Activated CD8-positive, alpha-beta memory T cell treated with anti-CD3 and anti-CD28 coated beads, Interleukin-2, amount 10 ng/mL, durations not matched to agents 7 days and 5 days (primary cell): ENCODE results near the gene PLOD3. TPM values are rescaled to one million over a fixed set of nuclear protein-coding genes. Genes with fewer than 3 reads are reported as not detected.
A peak's percentile ranks its signal among the peaks of the same experiment; 100 is the strongest.

Source experiments
- ATAC-seq: fragments of 150-1000 bp; cut with Tn5 transposase; one replicate; pipeline ENCODE4 v1.10.0; 2021; ENCODE audit warnings: moderate library complexity
- CTCF ChIA-PET: fragments of 350-600 bp; sonication (Branson Sonifier 250); formaldehyde crosslinking; loops from one replicate; lab custom pipeline; 2021; ENCODE audit warnings: antibody characterized with exemption; lab: Charles Lee
- DNase-seq: peaks from one replicate; pipeline ENCODE4 v3.0.0-alpha.2; 2020
- H3K27ac Mint-ChIP-seq: one replicate; pipeline ENCODE4 v1.8.0; 2021; ENCODE audit warnings: mild to moderate bottlenecking, mixed read lengths
- H3K27me3 Mint-ChIP-seq: one replicate; pipeline ENCODE4 v1.8.0; 2021; ENCODE audit warnings: mixed read lengths
- H3K36me3 Mint-ChIP-seq: one replicate; pipeline ENCODE4 v1.8.0; 2021; ENCODE audit warnings: mild to moderate bottlenecking, mixed read lengths
- H3K4me1 Mint-ChIP-seq: one replicate; pipeline ENCODE4 v1.8.0; 2021; ENCODE audit warnings: mixed read lengths
- H3K4me3 Mint-ChIP-seq: one replicate; pipeline ENCODE4 v1.8.0; 2021; ENCODE audit warnings: mild to moderate bottlenecking, moderate library complexity, mixed read lengths
- H3K9me3 Mint-ChIP-seq: one replicate; pipeline ENCODE4 v1.8.0; 2022; ENCODE audit warnings: low read depth, mixed read lengths
- total RNA-seq, 2 experiments: library from RNA; stranded (reverse); gene quantifications; one replicate each; pipeline ENCODE4 v1.2.3, GENCODE V29; 2021

Gene PLOD3
- total RNA-seq, 2 experiments from 2014 or later = 41.6 to 42.3 TPM

DNA sequence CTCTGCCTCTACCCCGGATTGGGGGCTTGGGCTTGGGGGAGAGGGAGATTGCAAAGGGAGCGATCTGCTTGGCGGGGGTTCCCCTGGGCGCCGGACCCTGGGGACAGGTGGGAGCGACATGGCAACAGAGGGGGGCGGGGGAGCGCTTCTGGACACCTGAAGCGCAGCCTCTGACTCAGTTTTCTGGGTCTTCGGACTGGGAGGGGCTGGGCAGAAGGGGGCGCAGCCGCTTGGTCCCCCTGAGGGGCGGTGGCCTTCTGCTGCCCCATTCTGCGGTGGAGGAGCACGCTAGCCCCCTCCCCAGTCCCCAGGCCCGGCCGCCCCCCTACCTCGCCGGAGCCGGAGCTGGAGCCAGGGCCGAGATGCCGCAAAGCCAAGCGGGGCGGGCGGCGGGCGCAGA lies 37.7 kb downstream of the PLOD3 start:
- Mint-ChIP-seq H3K4me1 (peaks cover 3% of the 10 kb centered on the region), H3K27ac (no peak overlapping the region), H3K36me3 (no peaks in the 10 kb centered on the region), H3K4me3 (no peak overlapping the region), H3K27me3 (peaks cover 63% of the 10 kb centered on the region), H3K9me3 (no peaks in the 10 kb centered on the region)
- DNase-seq = no peak
- ATAC-seq = no peak
- CTCF ChIA-PET = interaction anchor here (1.0 to 1.6 kb wide), 2 partner anchors 11 to 36 kb away, joined by 3 to 5 read pairs; no protein-coding TSS in a partner anchor

GRCh38 chr7:101179117-101179516 lies 38.3 kb downstream of the PLOD3 start:
- no peaks in the 10 kb centered on the region for H3K9me3 Mint-ChIP-seq
- peaks cover 6% of the 10 kb centered on the region for H3K4me1 Mint-ChIP-seq
- ATAC-seq = no peak
- no peaks in the 10 kb centered on the region for H3K36me3 Mint-ChIP-seq
- H3K27ac Mint-ChIP-seq = no peak overlapping the region
- H3K27me3 Mint-ChIP-seq = peaks cover 67% of the 10 kb centered on the region
- no peak for DNase-seq
- CTCF ChIA-PET = interaction anchor here (1.6 to 4.0 kb wide), 2 partner anchors 13 to 35 kb away, joined by 5 to 24 read pairs; no protein-coding TSS in a partner anchor
- H3K4me3 Mint-ChIP-seq = no peak overlapping the region

DNA sequence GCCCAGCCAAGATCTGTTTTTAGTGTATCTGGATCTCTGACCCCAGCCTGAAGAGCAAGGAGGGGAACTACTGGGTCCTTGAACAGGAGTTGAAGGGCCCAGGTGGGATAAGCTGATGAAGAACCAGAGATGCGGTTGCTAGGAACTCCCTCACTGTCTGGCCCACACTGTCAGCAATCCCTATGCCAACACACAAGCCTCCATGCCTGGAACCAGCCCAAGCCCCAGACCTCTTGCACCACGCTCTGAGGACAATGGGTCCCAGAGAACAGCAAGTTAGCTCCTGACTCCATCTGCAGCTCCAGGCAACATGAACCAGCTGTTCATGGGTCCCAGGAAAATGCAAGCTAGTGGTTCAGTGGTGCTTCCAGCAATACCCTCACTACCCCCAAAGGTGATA lies 39.7 kb downstream of the PLOD3 start:
- Mint-ChIP-seq H3K4me1 (peaks cover 15% of the 10 kb centered on the region), H3K27ac (no peak overlapping the region), H3K36me3 (no peaks in the 10 kb centered on the region), H3K4me3 (no peak overlapping the region), H3K9me3 (no peaks in the 10 kb centered on the region), H3K27me3 (peaks cover 78% of the 10 kb centered on the region)
- CTCF ChIA-PET = interaction anchor here (1.0 to 4.0 kb wide), 5 partner anchors 14 to 66 kb away, joined by 3 to 24 read pairs (median 7); no protein-coding TSS in a partner anchor
- no peak for DNase-seq
- no peak for ATAC-seq

- no peak overlapping the region for H3K4me3 Mint-ChIP-seq
- no peaks in the 10 kb centered on the region for H3K9me3 Mint-ChIP-seq
- CTCF ChIA-PET = interaction anchor here (2.5 to 4.0 kb wide), 4 partner anchors 13 to 68 kb away, joined by 7 to 24 read pairs (median 15); no protein-coding TSS in a partner anchor
- no peak overlapping the region for H3K27ac Mint-ChIP-seq
- peaks cover 83% of the 10 kb centered on the region for H3K27me3 Mint-ChIP-seq
- ATAC-seq (no peak), DNase-seq (no peak)
- H3K4me1 Mint-ChIP-seq = peaks cover 22% of the 10 kb centered on the region
- no peaks in the 10 kb centered on the region for H3K36me3 Mint-ChIP-seq
Observed at GRCh38 chr7:101175664-101176063, 41.7 kb downstream of the PLOD3 start.

- Mint-ChIP-seq H3K4me3 (peak overlapping the region; percentile 17), H3K27ac (no peak overlapping the region), H3K4me1 (peaks cover 32% of the 10 kb centered on the region), H3K9me3 (no peaks in the 10 kb centered on the region), H3K36me3 (no peaks in the 10 kb centered on the region), H3K27me3 (peaks cover 92% of the 10 kb centered on the region)
- DNase-seq = no peak
- CTCF ChIA-PET = interaction anchor here (0.7 to 3.1 kb wide), 16 partner anchors 9 to 1795 kb away, joined by 3 to 37 read pairs (median 4); partner anchors contain the start of genes AP1S1, PLOD3, SLC12A9 and VGF
- no peak for ATAC-seq
Observed at GRCh38 chr7:101174322-101174854, 43.0 kb downstream of the PLOD3 start.

- peak; percentile 83 for DNase-seq
- Mint-ChIP-seq H3K4me1 (peaks cover 37% of the 10 kb centered on the region), H3K4me3 (peak overlapping the region; percentile 17), H3K27ac (no peak overlapping the region), H3K27me3 (peaks cover 92% of the 10 kb centered on the region), H3K9me3 (no peaks in the 10 kb centered on the region), H3K36me3 (no peaks in the 10 kb centered on the region)
- CTCF ChIA-PET = interaction anchor here (0.7 to 3.1 kb wide), 17 partner anchors 8 to 1795 kb away, joined by 3 to 37 read pairs (median 3); partner anchors contain the start of genes AP1S1, PLOD3, SLC12A9 and VGF
- ATAC-seq = peak; percentile 87
Observed at GRCh38 chr7:101173752-101174244, 43.6 kb downstream of the PLOD3 start.

DNA sequence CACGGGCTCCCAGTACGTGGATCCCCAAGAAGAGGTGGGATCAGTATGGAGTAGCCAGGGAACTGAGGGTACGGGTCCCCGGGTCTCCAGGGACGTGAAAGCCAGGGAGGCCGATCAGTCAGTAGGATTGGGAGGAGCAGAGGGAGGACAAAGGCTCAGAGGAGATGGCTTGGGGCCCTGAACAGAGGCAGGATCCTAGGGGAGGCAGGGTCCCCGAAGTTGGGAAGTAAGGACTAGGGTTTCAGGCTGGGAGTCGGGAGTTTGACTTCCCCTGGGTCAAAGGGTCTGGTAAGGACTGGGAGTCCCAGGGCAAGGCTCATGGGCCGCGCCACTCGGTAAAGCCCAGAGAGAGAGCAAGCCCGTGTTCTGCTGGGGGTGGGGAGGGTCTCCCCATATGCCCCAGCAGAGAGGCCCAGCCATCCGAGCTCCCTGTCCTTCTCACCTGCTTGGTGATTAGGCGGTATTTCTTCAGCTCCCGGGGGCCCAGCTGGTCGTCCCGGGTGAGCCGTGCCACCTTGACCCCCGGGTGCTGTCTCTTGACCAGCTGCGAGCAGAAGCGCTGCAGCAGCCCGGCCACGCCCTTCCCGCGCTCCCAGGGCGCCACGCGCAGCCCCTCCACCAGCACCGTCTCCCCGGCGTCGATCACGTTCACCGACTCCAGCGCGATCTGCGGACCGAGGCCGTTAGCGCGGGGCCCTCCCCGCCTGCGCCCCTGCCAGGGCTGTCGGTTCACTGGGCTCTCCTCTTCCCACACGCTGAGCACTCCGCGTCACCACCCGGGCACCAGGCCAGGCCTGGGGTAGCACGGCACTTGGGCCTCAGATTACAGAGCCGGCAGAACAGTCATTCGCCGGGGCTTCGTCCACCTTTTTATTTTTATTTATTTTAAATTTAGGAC lies 44.3 kb downstream of the PLOD3 start:
- Mint-ChIP-seq H3K36me3 (no peaks in the 10 kb centered on the region), H3K4me1 (peaks cover 40% of the 10 kb centered on the region), H3K27ac (no peak overlapping the region), H3K27me3 (peaks cover 94% of the 10 kb centered on the region), H3K9me3 (no peaks in the 10 kb centered on the region), H3K4me3 (peak overlapping the region; percentile 22)
- ATAC-seq (peak; percentile 16), DNase-seq (no peak)
- CTCF ChIA-PET = interaction anchor here (0.8 to 3.1 kb wide), 12 partner anchors 8 to 279 kb away, joined by 3 to 37 read pairs (median 6); partner anchors contain the start of genes AP1S1, PLOD3, VGF and ZNHIT1

GRCh38 chr7:101172005-101172853 lies 45.2 kb downstream of the PLOD3 start:
- CTCF ChIA-PET = interaction anchor here (0.9 to 3.0 kb wide), 9 partner anchors 7 to 111 kb away, joined by 3 to 37 read pairs (median 6); partner anchors contain the start of genes PLOD3, VGF and ZNHIT1
- Mint-ChIP-seq H3K27ac (no peak overlapping the region), H3K4me1 (peaks cover 43% of the 10 kb centered on the region), H3K4me3 (no peak overlapping the region), H3K27me3 (peaks cover 94% of the 10 kb centered on the region), H3K36me3 (no peaks in the 10 kb centered on the region), H3K9me3 (no peaks in the 10 kb centered on the region)
- ATAC-seq (no peak), DNase-seq (no peak)

DNA sequence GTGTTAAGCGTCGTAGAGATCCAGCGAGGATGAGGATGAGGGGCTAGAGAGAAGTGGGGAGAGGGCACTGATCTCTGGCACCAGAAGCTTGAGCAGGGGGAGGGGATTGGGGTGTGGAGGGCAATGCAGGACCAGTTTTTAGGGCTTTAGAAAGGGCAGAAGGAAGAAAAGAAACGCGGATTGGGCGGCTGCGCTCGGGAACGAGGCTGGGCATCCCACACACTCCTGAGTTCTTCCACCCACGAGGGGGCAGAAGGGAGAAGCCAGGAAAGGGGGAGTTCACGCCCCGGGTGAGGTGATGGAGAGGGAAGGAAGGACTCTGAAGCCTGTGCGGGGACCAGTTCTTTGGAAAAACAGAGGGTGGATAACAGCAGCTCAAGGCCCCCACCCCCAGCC lies 45.9 kb downstream of the PLOD3 start:
- H3K4me1 Mint-ChIP-seq = peaks cover 46% of the 10 kb centered on the region
- H3K27me3 Mint-ChIP-seq = peaks cover 92% of the 10 kb centered on the region
- DNase-seq (no peak), ATAC-seq (no peak)
- H3K36me3 Mint-ChIP-seq = no peaks in the 10 kb centered on the region
- no peak overlapping the region for H3K27ac Mint-ChIP-seq
- CTCF ChIA-PET = interaction anchor here (0.9 to 3.0 kb wide), 12 partner anchors 11 to 111 kb away, joined by 3 to 28 read pairs (median 4); partner anchors contain the start of genes PLOD3 and ZNHIT1
- H3K9me3 Mint-ChIP-seq = no peaks in the 10 kb centered on the region
- no peak overlapping the region for H3K4me3 Mint-ChIP-seq

GRCh38 chr7:101170617-101171441 lies 46.6 kb downstream of the PLOD3 start:
- H3K36me3 Mint-ChIP-seq = no peaks in the 10 kb centered on the region
- H3K4me3 Mint-ChIP-seq = no peak overlapping the region
- H3K4me1 Mint-ChIP-seq = peaks cover 51% of the 10 kb centered on the region
- CTCF ChIA-PET = interaction anchor here (1.0 to 3.0 kb wide), 12 partner anchors 13 to 112 kb away, joined by 3 to 28 read pairs (median 4); partner anchors contain the start of genes PLOD3 and ZNHIT1
- H3K27ac Mint-ChIP-seq = no peak overlapping the region
- no peak for ATAC-seq
- H3K9me3 Mint-ChIP-seq = no peaks in the 10 kb centered on the region
- peaks cover 92% of the 10 kb centered on the region for H3K27me3 Mint-ChIP-seq
- no peak for DNase-seq

DNA sequence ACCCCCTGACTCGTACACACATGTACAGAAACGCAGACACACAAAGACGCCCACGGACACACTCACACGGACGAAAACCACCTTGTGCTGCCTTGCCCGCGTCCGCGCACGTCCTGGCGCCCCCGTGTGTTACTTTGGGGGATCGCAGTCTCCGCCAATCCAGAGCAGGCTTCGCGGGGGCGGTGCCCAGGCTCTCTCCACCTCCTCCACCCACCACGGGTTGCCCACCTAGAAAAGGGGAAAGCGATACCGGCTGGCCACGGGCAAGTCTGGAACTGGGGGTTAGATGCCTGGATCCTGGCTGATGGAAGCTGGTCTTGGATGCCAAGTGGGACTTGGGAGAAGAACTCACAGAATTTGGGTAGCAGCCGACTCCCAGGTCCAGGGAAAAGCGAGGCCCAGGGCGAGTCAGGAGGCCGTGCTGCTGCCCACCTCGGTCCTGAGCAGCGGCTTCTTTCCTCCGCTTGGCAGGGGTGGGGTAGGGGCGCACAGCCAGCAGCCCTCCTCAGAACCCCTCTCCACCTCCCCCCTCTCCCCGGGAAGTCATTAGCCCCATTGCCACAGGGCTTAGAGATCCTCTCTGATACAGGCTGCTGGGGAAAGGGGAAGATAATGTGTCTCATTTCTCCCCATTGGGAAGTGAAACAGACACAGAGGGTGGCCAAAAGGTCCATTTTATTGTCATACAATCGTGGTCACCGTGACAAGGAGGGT lies 47.4 kb downstream of the PLOD3 start:
- DNase-seq = peak; percentile 86
- CTCF ChIA-PET = interaction anchor here (1.0 to 3.0 kb wide), 10 partner anchors 14 to 74 kb away, joined by 3 to 28 read pairs (median 4); partner anchors contain the start of genes PLOD3 and ZNHIT1
- Mint-ChIP-seq H3K4me3 (peak overlapping the region; percentile 12), H3K27ac (no peak overlapping the region), H3K27me3 (peaks cover 92% of the 10 kb centered on the region), H3K9me3 (no peaks in the 10 kb centered on the region), H3K36me3 (no peaks in the 10 kb centered on the region), H3K4me1 (peaks cover 58% of the 10 kb centered on the region)
- ATAC-seq = peak; percentile 54
